Neuronal stem cell (in vitro differentiated cells): ENCODE data around the gene IL6ST.

ENCODE experiments used
- DNase-seq: peaks from one replicate; pipeline ENCODE4 v3.0.0-alpha.2; 2013; ENCODE audit warnings: low spot score
- H2AFZ ChIP-seq: one replicate; pipeline ENCODE4 v1.6.1; 2013; ENCODE audit warnings: mild to moderate bottlenecking, low read length, inconsistent platforms
- H2AK5ac ChIP-seq: 2 replicates; pipeline ENCODE4 v1.6.1; 2013; ENCODE audit warnings: low read depth, mild to moderate bottlenecking, inconsistent platforms, low read length, moderate library complexity, mixed read lengths
- H2BK120ac ChIP-seq: 2 replicates; pipeline ENCODE4 v1.6.1; 2013; ENCODE audit warnings: low read depth, mild to moderate bottlenecking, inconsistent platforms, low read length, moderate library complexity, mixed read lengths
- H2BK12ac ChIP-seq: one replicate; pipeline ENCODE4 v1.6.1; 2013; ENCODE audit warnings: low read length, inconsistent platforms
- H2BK15ac ChIP-seq: 2 replicates; pipeline ENCODE4 v1.6.1; 2013; ENCODE audit warnings: mild to moderate bottlenecking, low read length, inconsistent platforms, mixed read lengths
- H2BK5ac ChIP-seq: one replicate; pipeline ENCODE4 v1.6.1; 2013; ENCODE audit warnings: inconsistent platforms, mild to moderate bottlenecking, low read length, moderate library complexity
- H3K14ac ChIP-seq: one replicate; pipeline ENCODE4 v1.6.1; 2013; ENCODE audit warnings: low read length, inconsistent platforms
- H3K18ac ChIP-seq: 2 replicates; pipeline ENCODE4 v1.6.1; 2013; ENCODE audit warnings: low read length, inconsistent platforms
- H3K23ac ChIP-seq: 2 replicates; pipeline ENCODE4 v1.6.1; 2013; ENCODE audit warnings: low read depth, mild to moderate bottlenecking, mixed read lengths, low read length, inconsistent platforms; ENCODE audit not compliant: poor library complexity
- H3K27ac ChIP-seq: replicated peaks from 3 replicates; pipeline ENCODE4 v1.5.1; 2013; ENCODE audit warnings: low read length, inconsistent platforms
- H3K27me3 ChIP-seq, 3 experiments: 2 replicates each; pipeline ENCODE4 v1.6.1; 2013; ENCODE audit warnings: low read length in 3 of 3, mild to moderate bottlenecking in 2 of 3, inconsistent platforms in 1 of 3, low read depth in 1 of 3, mixed read lengths in 1 of 3, moderate library complexity in 1 of 3; ENCODE audit not compliant: control insufficient read depth in 3 of 3, insufficient read depth in 3 of 3
- H3K36me3 ChIP-seq, 2 donors: replicated peaks in 1 of 2; 2 replicates each; pipeline ENCODE4 v1.6.1; 2013; ENCODE audit warnings: low read length in 2 of 2; ENCODE audit not compliant: control insufficient read depth in 2 of 2, insufficient read depth in 2 of 2
- H3K4ac ChIP-seq: 2 replicates; pipeline ENCODE4 v1.6.1; 2013; ENCODE audit warnings: inconsistent platforms, mild to moderate bottlenecking, low read length, moderate library complexity
- H3K4me1 ChIP-seq, 2 donors: 1 replicate in 1 of 2; 2 replicates in 1 of 2; pipeline ENCODE4 v1.6.1; 2013; ENCODE audit warnings: low read length in 2 of 2, low read depth in 1 of 2; ENCODE audit not compliant: control insufficient read depth in 2 of 2, insufficient read depth in 1 of 2
- H3K4me2 ChIP-seq: one replicate; pipeline ENCODE4 v1.6.1; 2013; ENCODE audit warnings: mild to moderate bottlenecking, low read length, inconsistent platforms; ENCODE audit not compliant: insufficient read depth, poor library complexity, severe bottlenecking
- H3K4me3 ChIP-seq, 2 donors: 2 replicates each; pipeline ENCODE4 v1.5.1; 2013; ENCODE audit warnings: low read length in 2 of 2, mild to moderate bottlenecking in 2 of 2, inconsistent platforms in 1 of 2, moderate library complexity in 1 of 2
- H3K79me1 ChIP-seq: one replicate; pipeline ENCODE4 v1.6.1; 2013; ENCODE audit warnings: low read depth, mild to moderate bottlenecking, inconsistent platforms, low read length, moderate library complexity
- H3K9ac ChIP-seq: one replicate; pipeline ENCODE4 v1.6.1; 2013; ENCODE audit warnings: mild to moderate bottlenecking, low read depth, low read length, inconsistent platforms; ENCODE audit not compliant: poor library complexity
- H3K9me3 ChIP-seq, 2 donors: replicated peaks in 1 of 2; 2 replicates each; pipeline versions ENCODE3 to v1.6.1; 2013; ENCODE audit warnings: low read length in 2 of 2, mild to moderate bottlenecking in 2 of 2, inconsistent platforms in 1 of 2, low read depth in 1 of 2, mixed read lengths in 1 of 2, moderate library complexity in 1 of 2; ENCODE audit not compliant: control insufficient read depth in 2 of 2, insufficient read depth in 1 of 2
- H4K8ac ChIP-seq: one replicate; pipeline ENCODE4 v1.6.1; 2013; ENCODE audit warnings: low read depth, mild to moderate bottlenecking, inconsistent platforms, low read length, moderate library complexity
- H4K91ac ChIP-seq: one replicate; pipeline ENCODE4 v1.6.1; 2013; ENCODE audit warnings: low read length, low read depth, mild to moderate bottlenecking, inconsistent platforms; ENCODE audit not compliant: poor library complexity
- WGBS, 2 donors: extraction: QIAGEN DNeasy Blood & Tissue Kit; methylation state at CpG; one replicate each; pipeline ENCODE4 v1.1.7; 2013; ENCODE audit warnings: missing lambda C conversion rate in 2 of 2, mixed read lengths in 1 of 2; ENCODE audit not compliant: insufficient read length in 2 of 2, insufficient replicate concordance in 1 of 2; ENCODE audit errors: extremely low coverage in 2 of 2; 5-methylcytosine and 5-hydroxymethylcytosine counted together

IL6ST gene

GRCh38 chr5:56006094-56006493 is 11.3 kb upstream of the IL6ST start:
- H2BK5ac ChIP-seq: no peak overlapping the region
- no peak for DNase-seq
- no peak overlapping the region for H3K14ac ChIP-seq
- H4K91ac ChIP-seq: no peak overlapping the region
- H2BK15ac ChIP-seq: no peak overlapping the region
- H3K23ac ChIP-seq: no peak overlapping the region
- H3K27ac ChIP-seq: no peak overlapping the region
- no peaks in the 10 kb centered on the region for H3K27me3 ChIP-seq
- no peaks in the 10 kb centered on the region for H3K79me1 ChIP-seq
- H3K9me3 ChIP-seq: no peaks in the 10 kb centered on the region
- H3K18ac ChIP-seq: no peak overlapping the region
- H3K4me2 ChIP-seq: no peak overlapping the region
- WGBS, 2 donors: no CpG with 5 or more reads among the region's 2 CpGs
- H3K9ac ChIP-seq: no peak overlapping the region
- no peak overlapping the region for H2BK120ac ChIP-seq
- no peak overlapping the region for H2BK12ac ChIP-seq
- no peaks in the 10 kb centered on the region for H3K36me3 ChIP-seq
- H3K4ac ChIP-seq: no peak overlapping the region
- no peaks in the 10 kb centered on the region for H3K4me1 ChIP-seq
- no peak overlapping the region for H4K8ac ChIP-seq
- H2AFZ ChIP-seq: no peak overlapping the region
- H2AK5ac ChIP-seq: no peak overlapping the region
- no peak overlapping the region for H3K4me3 ChIP-seq

- H3K4me1 ChIP-seq: no peaks in the 10 kb centered on the region
- H3K14ac ChIP-seq: no peak overlapping the region
- WGBS, 2 donors: no CpG with 5 or more reads among the region's 1 CpG
- no peak overlapping the region for H2BK5ac ChIP-seq
- H3K9me3 ChIP-seq: no peaks in the 10 kb centered on the region
- no peaks in the 10 kb centered on the region for H3K27me3 ChIP-seq
- H2AFZ ChIP-seq: no peak overlapping the region
- no peak overlapping the region for H3K4me2 ChIP-seq
- no peak for DNase-seq
- H4K8ac ChIP-seq: no peak overlapping the region
- no peak overlapping the region for H3K23ac ChIP-seq
- no peak overlapping the region for H2AK5ac ChIP-seq
- H2BK12ac ChIP-seq: no peak overlapping the region
- no peak overlapping the region for H3K4me3 ChIP-seq
- H3K36me3 ChIP-seq: no peaks in the 10 kb centered on the region
- no peak overlapping the region for H4K91ac ChIP-seq
- no peak overlapping the region for H3K18ac ChIP-seq
- H3K4ac ChIP-seq: no peak overlapping the region
- H3K79me1 ChIP-seq: no peaks in the 10 kb centered on the region
- H2BK15ac ChIP-seq: no peak overlapping the region
- H3K27ac ChIP-seq: no peak overlapping the region
- no peak overlapping the region for H2BK120ac ChIP-seq
- no peak overlapping the region for H3K9ac ChIP-seq
These were observed 10.1 kb upstream of the IL6ST start for GRCh38 chr5:56004874-56005273.

- H2BK12ac ChIP-seq: no peak overlapping the region
These were observed 8.9 kb upstream of the IL6ST start for GRCh38 chr5:56003679-56004078.

GRCh38 chr5:56003179-56003578 is 8.4 kb upstream of the IL6ST start:
- Histone ChIP-seq H2AFZ (no peak overlapping the region), H3K4me2 (no peak overlapping the region), H3K4me3 (no peak overlapping the region), H3K23ac (no peak overlapping the region), H4K8ac (no peak overlapping the region), H2BK5ac (no peak overlapping the region), H2BK15ac (no peak overlapping the region), H3K79me1 (no peaks in the 10 kb centered on the region), H2BK120ac (no peak overlapping the region), H3K14ac (no peak overlapping the region), H3K9ac (no peak overlapping the region), H3K9me3 (no peaks in the 10 kb centered on the region), H4K91ac (no peak overlapping the region), H2AK5ac (no peak overlapping the region), H3K27ac (no peak overlapping the region), H3K27me3 (no peaks in the 10 kb centered on the region), H2BK12ac (no peak overlapping the region), H3K36me3 (no peaks in the 10 kb centered on the region), H3K4ac (no peak overlapping the region), H3K18ac (no peak overlapping the region), H3K4me1 (no peaks in the 10 kb centered on the region)
- DNase-seq: no peak
- no CpG with 5 or more reads among the region's 2 CpGs for WGBS, 2 donors

More at GRCh38 chr5:56003679-56004078, 8.9 kb upstream of the IL6ST start:
- no CpG with 5 or more reads among the region's 5 CpGs for WGBS, 2 donors
- no peak overlapping the region for H3K4me2 ChIP-seq
- no peak overlapping the region for H4K8ac ChIP-seq
- no peak overlapping the region for H3K18ac ChIP-seq
- H3K4me3 ChIP-seq: no peak overlapping the region
- no peak overlapping the region for H3K14ac ChIP-seq
- H4K91ac ChIP-seq: no peak overlapping the region
- no peak overlapping the region for H2AFZ ChIP-seq
- no peak overlapping the region for H2BK120ac ChIP-seq
- H3K9me3 ChIP-seq: no peaks in the 10 kb centered on the region
- no peaks in the 10 kb centered on the region for H3K4me1 ChIP-seq
- no peak overlapping the region for H2BK15ac ChIP-seq
- no peak overlapping the region for H3K23ac ChIP-seq
- H2AK5ac ChIP-seq: no peak overlapping the region
- H3K79me1 ChIP-seq: no peaks in the 10 kb centered on the region
- H3K9ac ChIP-seq: no peak overlapping the region
- no peak overlapping the region for H3K4ac ChIP-seq
- no peaks in the 10 kb centered on the region for H3K27me3 ChIP-seq
- H3K36me3 ChIP-seq: no peaks in the 10 kb centered on the region
- no peak overlapping the region for H2BK5ac ChIP-seq
- H3K27ac ChIP-seq: no peak overlapping the region
- no peak for DNase-seq
